ENCODE measurements around the gene PDGFA.
A peak's percentile ranks its signal among the peaks of the same experiment; 100 is the strongest.
"Not testable (repeated sequence)": the region's sequence is repeated elsewhere in the genome, so short reads cannot be mapped to it uniquely, and the experiment has no call there.

PDGFA gene

DNA sequence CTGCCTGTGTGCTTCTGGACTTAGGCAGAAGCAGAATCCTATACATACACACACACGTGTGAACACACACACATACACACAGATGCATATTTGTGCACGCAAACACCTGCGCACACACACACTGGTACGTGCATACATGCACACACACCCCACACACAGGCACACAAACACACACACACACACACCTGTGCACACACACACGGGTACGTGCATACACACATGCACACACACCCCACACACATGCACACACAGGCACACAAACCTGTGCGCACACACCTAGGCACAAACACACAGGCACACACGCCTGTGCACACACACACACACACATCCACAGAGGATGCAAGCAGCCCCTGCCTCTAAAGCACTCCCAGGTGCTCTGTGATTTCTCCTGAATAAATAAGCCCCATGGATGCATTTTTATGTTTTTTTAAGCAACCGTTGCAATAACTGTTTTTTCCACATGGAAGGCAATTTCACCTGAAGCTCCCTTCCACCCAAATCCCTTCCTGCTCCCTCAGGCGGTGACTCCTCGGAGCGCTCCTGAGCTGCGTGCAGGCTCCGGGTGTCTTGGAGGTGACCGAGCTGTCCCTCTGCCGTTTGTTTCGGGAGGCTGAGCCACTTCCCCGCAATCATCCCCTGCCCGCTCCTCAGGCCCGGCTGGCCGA, 41.5 kb upstream of the PDGFA start:
- H3K9me3 ChIP-seq (ENCODE audit: control insufficient read depth, insufficient read depth, low read length) = no peaks in the 10 kb centered on the region
- no peaks in the 10 kb centered on the region for H3K27me3 ChIP-seq (ENCODE audit: control insufficient read depth, insufficient read depth, low read length)
- no peaks in the 10 kb centered on the region; the same call in 1 of the 2 replicates for H3K4me1 ChIP-seq (ENCODE audit: control insufficient read depth, insufficient read depth, low read length)
- no peak overlapping the region for H3K4me3 ChIP-seq (ENCODE audit: low read length)
- WGBS (ENCODE audit: insufficient coverage, insufficient read length) = no CpG with 5 or more reads among the region's 21 CpGs
- no peak for DNase-seq (ENCODE audit: low read depth, low spot score)
- H3K27ac ChIP-seq (ENCODE audit: low read length) = no peak overlapping the region
- no peaks in the 10 kb centered on the region for H3K36me3 ChIP-seq (ENCODE audit: control insufficient read depth, insufficient read depth, low read length)

DNA sequence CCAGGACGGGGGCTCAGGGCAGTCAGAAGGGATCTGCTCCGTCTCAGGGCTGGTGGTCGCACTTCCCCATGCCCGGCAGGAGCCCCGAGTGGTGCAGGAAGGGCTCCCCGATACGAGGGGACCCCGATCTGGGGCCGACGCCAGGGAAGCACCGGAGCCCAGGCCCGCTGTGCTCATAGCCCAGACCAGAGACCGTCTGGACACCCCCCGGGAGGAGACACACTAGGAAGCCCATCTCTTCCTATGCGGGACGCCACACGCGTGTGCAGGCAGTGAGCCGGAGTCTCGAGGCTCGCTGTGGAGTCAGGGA, 39.7 kb upstream of the PDGFA start:
- H3K4me3 ChIP-seq (ENCODE audit: low read length) = no peak overlapping the region
- H3K36me3 ChIP-seq (ENCODE audit: control insufficient read depth, insufficient read depth, low read length) = no peaks in the 10 kb centered on the region
- no peak for DNase-seq (ENCODE audit: low read depth, low spot score)
- H3K4me1 ChIP-seq (ENCODE audit: control insufficient read depth, insufficient read depth, low read length) = no peaks in the 10 kb centered on the region; the same call in 1 of the 2 replicates
- no CpG with 5 or more reads among the region's 21 CpGs for WGBS (ENCODE audit: insufficient coverage, insufficient read length)
- no peaks in the 10 kb centered on the region for H3K9me3 ChIP-seq (ENCODE audit: control insufficient read depth, insufficient read depth, low read length)
- H3K27me3 ChIP-seq (ENCODE audit: control insufficient read depth, insufficient read depth, low read length) = no peaks in the 10 kb centered on the region
- no peak overlapping the region for H3K27ac ChIP-seq (ENCODE audit: low read length)

DNA sequence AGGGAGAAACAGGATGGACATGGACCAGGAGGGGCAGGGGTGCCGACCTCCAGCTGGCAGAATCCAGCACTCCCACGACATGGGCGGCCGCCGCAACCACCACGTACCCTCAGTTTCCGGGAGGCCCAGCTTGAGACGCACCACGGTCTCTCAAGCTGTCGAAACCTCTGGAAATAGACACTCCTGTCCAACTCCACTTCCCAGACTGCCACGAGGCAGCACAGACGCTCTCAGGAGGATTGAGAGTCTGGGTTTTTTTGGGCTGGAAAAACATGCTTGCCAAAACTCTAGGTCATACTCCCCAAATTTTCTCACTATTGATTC, 37.9 kb upstream of the PDGFA start:
- no CpG with 5 or more reads among the region's 12 CpGs for WGBS (ENCODE audit: insufficient coverage, insufficient read length)
- H3K9me3 ChIP-seq (ENCODE audit: control insufficient read depth, insufficient read depth, low read length) = no peaks in the 10 kb centered on the region

DNA sequence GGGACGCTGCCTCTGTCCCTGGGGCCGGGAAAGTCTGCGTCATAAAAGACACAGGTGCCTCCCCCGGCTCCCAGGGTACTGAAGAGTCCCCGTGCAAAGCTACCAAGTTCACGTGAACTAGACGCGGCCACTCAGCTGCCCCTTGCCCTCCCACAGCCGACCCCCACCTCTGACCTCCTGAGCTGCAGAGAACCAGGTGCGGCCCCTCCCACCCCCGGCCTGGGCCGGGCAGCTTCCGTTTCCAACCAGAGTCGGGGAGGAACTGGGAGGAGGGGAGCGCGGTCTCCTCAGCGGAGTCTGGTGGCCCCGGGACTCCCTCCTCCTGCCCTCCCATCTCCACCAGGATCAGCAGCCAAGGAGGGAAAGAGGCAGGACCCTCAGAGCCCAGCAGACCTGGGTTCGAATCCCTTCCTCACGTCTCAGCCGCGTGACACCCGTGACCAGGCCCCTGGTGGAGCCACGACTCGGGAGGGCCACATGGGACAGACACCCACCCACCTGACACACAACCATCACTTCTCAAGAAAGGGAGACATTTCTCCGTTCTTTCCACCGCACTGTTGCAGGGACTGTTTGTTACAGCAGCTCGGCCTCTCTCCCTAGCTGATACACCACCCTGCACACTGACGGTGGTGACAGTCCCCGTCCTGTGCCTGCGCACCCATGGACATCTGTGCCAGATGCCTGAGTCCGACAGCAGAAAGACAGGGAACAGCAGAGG, 37.4 kb upstream of the PDGFA start:
- no peaks in the 10 kb centered on the region for H3K27me3 ChIP-seq (ENCODE audit: control insufficient read depth, insufficient read depth, low read length)
- WGBS (ENCODE audit: insufficient coverage, insufficient read length) = no CpG with 5 or more reads among the region's 32 CpGs
- H3K4me1 ChIP-seq (ENCODE audit: control insufficient read depth, insufficient read depth, low read length) = no peaks in the 10 kb centered on the region; the same call in 1 of the 2 replicates
- no peaks in the 10 kb centered on the region for H3K9me3 ChIP-seq (ENCODE audit: control insufficient read depth, insufficient read depth, low read length)
- no peak for DNase-seq (ENCODE audit: low read depth, low spot score)
- H3K36me3 ChIP-seq (ENCODE audit: control insufficient read depth, insufficient read depth, low read length) = no peaks in the 10 kb centered on the region; the same call in 1 of the 2 replicates
- no peak overlapping the region for H3K27ac ChIP-seq (ENCODE audit: low read length)
- no peak overlapping the region for H3K4me3 ChIP-seq (ENCODE audit: low read length)

More for the DNA sequence above, 37.9 kb upstream of the PDGFA start:
- no peak for DNase-seq (ENCODE audit: low read depth, low spot score)
- Histone ChIP-seq H3K4me3 (ENCODE audit: low read length) (no peak overlapping the region), H3K4me1 (ENCODE audit: control insufficient read depth, insufficient read depth, low read length) (no peaks in the 10 kb centered on the region; the same call in 1 of the 2 replicates), H3K27ac (ENCODE audit: low read length) (no peak overlapping the region), H3K27me3 (ENCODE audit: control insufficient read depth, insufficient read depth, low read length) (no peaks in the 10 kb centered on the region), H3K36me3 (ENCODE audit: control insufficient read depth, insufficient read depth, low read length) (no peaks in the 10 kb centered on the region; the same call in 1 of the 2 replicates)

DNA sequence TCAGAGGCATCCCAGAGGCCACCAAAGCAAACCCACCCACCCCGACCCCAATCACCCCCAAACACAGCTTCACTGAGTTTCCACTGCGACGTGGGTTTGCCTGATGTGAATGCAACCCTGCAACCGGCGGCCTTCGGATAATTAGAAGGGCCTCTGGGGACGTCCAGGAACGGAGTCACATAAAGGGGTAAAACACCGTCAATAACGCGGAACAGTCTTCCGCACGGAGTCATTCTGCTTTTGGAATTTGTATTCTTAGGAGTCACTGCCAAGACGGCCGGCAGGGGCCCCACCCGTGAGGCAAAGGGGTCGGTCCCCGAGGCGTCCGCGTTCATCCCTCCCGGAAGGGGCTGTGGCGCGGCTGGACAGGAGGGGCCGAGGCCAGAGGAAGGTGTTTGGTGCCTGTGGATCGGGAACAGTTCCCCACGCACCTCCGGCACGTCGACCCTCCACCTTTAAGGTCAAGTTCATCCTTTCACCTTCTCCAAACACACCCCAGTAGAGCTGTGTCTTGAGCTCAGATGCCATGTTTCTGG, 36.7 kb upstream of the PDGFA start:
- H3K27me3 ChIP-seq (ENCODE audit: control insufficient read depth, insufficient read depth, low read length) = no peaks in the 10 kb centered on the region

DNA sequence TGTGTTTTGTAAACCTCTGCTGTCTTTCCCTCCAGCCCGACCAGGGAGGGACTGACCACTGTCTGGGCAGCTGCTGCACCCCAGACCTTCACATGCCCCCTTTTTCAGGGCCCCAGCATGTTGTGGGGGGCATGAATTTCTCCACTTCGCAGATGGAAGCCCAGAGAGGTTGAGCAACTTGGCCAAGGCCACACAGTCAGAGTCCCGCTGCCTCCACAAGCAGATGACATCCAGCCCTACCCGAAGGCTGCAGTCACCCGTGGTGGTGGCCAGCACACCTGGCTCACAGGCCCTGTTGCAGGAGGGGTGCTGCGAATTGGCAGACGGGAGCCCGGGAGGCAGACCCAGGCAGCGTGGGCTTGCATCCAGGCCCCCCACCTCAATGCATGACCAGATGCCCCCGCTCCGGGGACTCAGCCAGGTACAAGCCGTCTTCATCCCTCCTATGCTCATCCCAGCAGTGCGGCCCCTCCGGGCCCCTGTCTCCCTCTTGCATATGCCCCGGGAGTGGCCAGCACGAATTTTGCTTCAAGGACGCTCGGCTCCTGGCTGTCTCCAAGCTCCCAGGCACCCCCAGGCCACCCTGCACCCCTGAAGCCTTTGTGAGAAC, 36.0 kb upstream of the PDGFA start:
- H3K9me3 ChIP-seq (ENCODE audit: control insufficient read depth, insufficient read depth, low read length) = no peaks in the 10 kb centered on the region
- WGBS (ENCODE audit: insufficient coverage, insufficient read length) = no CpG with 5 or more reads among the region's 18 CpGs
- H3K27me3 ChIP-seq (ENCODE audit: control insufficient read depth, insufficient read depth, low read length) = no peaks in the 10 kb centered on the region
- no peaks in the 10 kb centered on the region for H3K4me1 ChIP-seq (ENCODE audit: control insufficient read depth, insufficient read depth, low read length)
- no peak for DNase-seq (ENCODE audit: low read depth, low spot score)
- H3K27ac ChIP-seq (ENCODE audit: low read length) = no peak overlapping the region
- no peak overlapping the region for H3K4me3 ChIP-seq (ENCODE audit: low read length)
- H3K36me3 ChIP-seq (ENCODE audit: control insufficient read depth, insufficient read depth, low read length) = no peaks in the 10 kb centered on the region; the same call in 1 of the 2 replicates

More for the DNA sequence above, 36.7 kb upstream of the PDGFA start:
- no CpG with 5 or more reads among the region's 30 CpGs for WGBS (ENCODE audit: insufficient coverage, insufficient read length)
- Histone ChIP-seq H3K27ac (ENCODE audit: low read length) (no peak overlapping the region), H3K9me3 (ENCODE audit: control insufficient read depth, insufficient read depth, low read length) (no peaks in the 10 kb centered on the region), H3K4me3 (ENCODE audit: low read length) (no peak overlapping the region), H3K4me1 (ENCODE audit: control insufficient read depth, insufficient read depth, low read length) (no peaks in the 10 kb centered on the region), H3K36me3 (ENCODE audit: control insufficient read depth, insufficient read depth, low read length) (no peaks in the 10 kb centered on the region; the same call in 1 of the 2 replicates)
- DNase-seq (ENCODE audit: low read depth, low spot score) = no peak

DNA sequence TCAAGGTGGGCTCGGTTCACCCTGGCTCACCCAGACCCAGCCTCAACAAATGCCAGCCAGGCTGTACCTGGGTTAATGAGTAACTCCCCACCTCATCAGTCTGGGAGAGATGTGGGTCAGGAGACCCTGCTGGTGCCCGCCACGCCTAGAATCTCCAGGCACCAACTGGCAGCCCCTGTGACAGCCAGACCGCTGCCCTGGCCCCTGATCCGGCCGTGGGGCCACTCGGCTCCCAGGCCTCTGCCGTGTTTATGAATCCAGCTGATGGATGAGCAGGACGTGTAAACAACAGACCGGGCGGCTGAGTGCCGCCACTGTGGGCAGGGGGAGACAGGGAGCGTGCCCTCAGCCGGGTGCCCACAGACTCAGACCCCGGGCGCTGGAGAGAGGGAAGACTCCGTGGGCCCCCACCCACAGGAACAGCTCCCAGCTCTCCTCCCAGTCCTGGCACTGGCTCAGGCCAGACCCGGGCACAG, 34.0 kb upstream of the PDGFA start:
- Histone ChIP-seq H3K36me3 (ENCODE audit: control insufficient read depth, insufficient read depth, low read length) (no peaks in the 10 kb centered on the region; the same call in 1 of the 2 replicates), H3K27ac (ENCODE audit: low read length) (no peak overlapping the region), H3K4me3 (ENCODE audit: low read length) (no peak overlapping the region), H3K27me3 (ENCODE audit: control insufficient read depth, insufficient read depth, low read length) (no peaks in the 10 kb centered on the region), H3K9me3 (ENCODE audit: control insufficient read depth, insufficient read depth, low read length) (no peaks in the 10 kb centered on the region), H3K4me1 (ENCODE audit: control insufficient read depth, insufficient read depth, low read length) (no peaks in the 10 kb centered on the region)
- DNase-seq (ENCODE audit: low read depth, low spot score) = no peak
- no CpG with 5 or more reads among the region's 18 CpGs for WGBS (ENCODE audit: insufficient coverage, insufficient read length)

DNA sequence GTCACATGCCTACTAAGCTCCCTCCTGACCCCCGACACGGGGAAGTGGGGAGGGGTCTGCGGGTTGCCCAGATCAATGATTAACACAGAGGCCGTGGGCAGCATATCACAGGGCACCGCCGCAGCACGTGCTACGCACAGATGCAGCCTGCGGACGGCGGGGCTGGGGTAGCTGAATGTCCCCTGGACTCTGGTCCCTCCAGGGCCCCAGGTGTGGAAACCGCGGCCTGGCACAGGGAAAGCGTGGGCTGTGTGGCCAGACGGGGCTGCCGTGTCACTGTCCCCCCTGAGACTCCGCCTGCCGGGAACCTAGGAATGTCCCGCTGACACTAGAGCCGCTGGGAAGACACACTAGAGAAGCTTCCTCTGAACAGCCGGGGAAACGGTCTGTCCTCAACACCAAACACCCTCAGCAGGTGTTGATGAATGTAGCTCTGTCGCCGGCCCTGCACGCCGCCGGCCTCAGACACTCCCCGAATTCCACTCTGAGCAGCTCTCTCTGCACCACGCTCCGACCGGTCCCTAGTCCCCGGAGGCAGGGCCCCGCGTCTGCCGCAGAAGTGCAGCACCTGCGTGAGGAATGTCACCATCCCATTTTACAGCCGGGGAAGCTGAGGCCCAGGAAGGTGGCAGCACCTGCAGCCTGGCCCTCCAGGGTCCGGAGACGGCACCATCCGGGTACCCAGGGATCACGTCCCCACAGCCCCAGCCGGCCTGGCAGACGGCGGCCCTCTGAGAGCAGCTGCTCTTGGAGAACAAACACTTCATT, 33.4 kb upstream of the PDGFA start:
- H3K4me1 ChIP-seq (ENCODE audit: control insufficient read depth, insufficient read depth, low read length) = no peaks in the 10 kb centered on the region
- no peaks in the 10 kb centered on the region; the same call in 1 of the 2 replicates for H3K36me3 ChIP-seq (ENCODE audit: control insufficient read depth, insufficient read depth, low read length)
- no peak for DNase-seq (ENCODE audit: low read depth, low spot score)
- no peaks in the 10 kb centered on the region for H3K9me3 ChIP-seq (ENCODE audit: control insufficient read depth, insufficient read depth, low read length)
- no CpG with 5 or more reads among the region's 44 CpGs for WGBS (ENCODE audit: insufficient coverage, insufficient read length)
- H3K27me3 ChIP-seq (ENCODE audit: control insufficient read depth, insufficient read depth, low read length) = no peaks in the 10 kb centered on the region
- H3K4me3 ChIP-seq (ENCODE audit: low read length) = no peak overlapping the region
- H3K27ac ChIP-seq (ENCODE audit: low read length) = no peak overlapping the region

DNA sequence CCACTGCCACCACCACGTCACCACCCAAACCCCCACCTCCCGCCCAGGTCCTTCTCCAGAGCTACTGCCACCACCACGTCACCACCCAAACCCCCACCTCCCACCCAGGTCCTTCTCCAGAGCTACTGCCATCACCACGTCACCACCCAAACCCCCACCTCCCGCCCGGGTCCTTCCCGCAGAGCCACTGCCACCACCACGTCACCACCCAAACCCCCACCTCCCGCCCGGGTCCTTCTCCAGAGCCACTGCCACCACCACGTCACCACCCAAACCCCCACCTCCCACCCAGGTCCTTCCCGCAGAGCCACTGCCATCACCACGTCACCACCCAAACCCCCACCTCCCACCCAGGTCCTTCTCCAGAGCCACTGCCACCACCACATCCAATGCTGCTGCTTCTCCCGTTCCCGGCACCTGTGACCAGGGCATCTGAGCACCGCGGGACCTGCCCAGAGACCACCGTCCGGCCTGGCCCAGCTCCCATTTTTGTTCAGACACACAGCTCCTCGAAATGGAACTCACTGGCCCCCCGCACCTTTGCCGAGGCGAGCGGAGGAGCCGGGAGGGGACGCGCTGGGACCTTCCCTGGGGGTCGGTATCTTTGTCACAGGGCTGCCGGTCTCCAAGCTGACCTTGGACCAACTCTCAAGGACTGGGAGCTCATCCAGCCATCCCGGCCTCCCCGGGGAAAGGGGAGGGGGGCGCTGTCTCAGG, 32.7 kb upstream of the PDGFA start:
- H3K4me1 ChIP-seq (ENCODE audit: control insufficient read depth, insufficient read depth, low read length); H3K27me3 ChIP-seq (ENCODE audit: control insufficient read depth, insufficient read depth, low read length); H3K36me3 ChIP-seq (ENCODE audit: control insufficient read depth, insufficient read depth, low read length); H3K9me3 ChIP-seq (ENCODE audit: control insufficient read depth, insufficient read depth, low read length); DNase-seq (ENCODE audit: low read depth, low spot score); H3K27ac ChIP-seq (ENCODE audit: low read length): not testable (repeated sequence)
- H3K4me3 ChIP-seq (ENCODE audit: low read length) = peak overlapping the region; percentile 1; the same call in 1 of the 2 replicates
- no CpG with 5 or more reads among the region's 32 CpGs for WGBS (ENCODE audit: insufficient coverage, insufficient read length)
